IMR-90 (cell line): ENCODE measurements around the gene ANXA3.

Source experiments
- MAZ ChIP-seq: IDR thresholded peaks from 2 replicates; pipeline ENCODE4 v1.6.1; 2012; ENCODE audit warnings: low read depth, mild to moderate bottlenecking, low read length, improper control_type of control experiment, moderate library complexity, borderline replicate concordance
- MXI1 ChIP-seq: IDR thresholded peaks from 2 replicates; pipeline ENCODE4 v1.6.1; 2012; ENCODE audit warnings: low read depth, mild to moderate bottlenecking, low read length, moderate library complexity, borderline replicate concordance
- POLR2A ChIP-seq: IDR thresholded peaks from 2 replicates; pipeline ENCODE4 v1.6.1; 2012; ENCODE audit warnings: mild to moderate bottlenecking, low read depth, low read length
- SMC3 ChIP-seq: fragments of 150-350 bp; IDR thresholded peaks from 2 replicates; pipeline ENCODE4 v1.6.1; 2016; ENCODE audit warnings: low read depth, mild to moderate bottlenecking, antibody characterized with exemption, low read length, moderate library complexity
- TF ChIP-seq, protein P1 (sequence below): conservative IDR thresholded peaks from 2 replicates; pipeline ENCODE4 v1.5.1; 2012; ENCODE audit warnings: mild to moderate bottlenecking, low read depth, low read length, improper control_type of control experiment

DNA sequence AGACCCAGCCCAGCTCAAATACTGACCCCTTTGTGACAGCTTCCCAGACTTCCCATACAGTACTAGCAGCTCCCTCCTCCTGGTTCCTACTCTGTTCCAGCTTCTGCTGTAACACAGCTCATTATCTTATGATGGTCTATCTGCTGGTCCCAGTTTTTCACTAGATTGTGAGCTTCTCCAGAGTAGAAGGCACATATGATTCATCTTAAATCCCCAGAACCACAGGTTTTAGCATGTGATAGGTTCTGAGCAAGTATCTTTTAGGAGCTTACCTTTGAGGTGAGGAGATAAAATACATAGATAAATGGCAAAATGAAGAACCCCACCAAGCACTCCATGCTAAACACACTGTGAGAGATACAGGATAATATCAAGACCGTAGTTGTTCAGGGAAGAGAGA, 27.6 kb upstream of the ANXA3 start:
- TF ChIP-seq MAZ = no peak
- TF ChIP-seq, protein P1, sequence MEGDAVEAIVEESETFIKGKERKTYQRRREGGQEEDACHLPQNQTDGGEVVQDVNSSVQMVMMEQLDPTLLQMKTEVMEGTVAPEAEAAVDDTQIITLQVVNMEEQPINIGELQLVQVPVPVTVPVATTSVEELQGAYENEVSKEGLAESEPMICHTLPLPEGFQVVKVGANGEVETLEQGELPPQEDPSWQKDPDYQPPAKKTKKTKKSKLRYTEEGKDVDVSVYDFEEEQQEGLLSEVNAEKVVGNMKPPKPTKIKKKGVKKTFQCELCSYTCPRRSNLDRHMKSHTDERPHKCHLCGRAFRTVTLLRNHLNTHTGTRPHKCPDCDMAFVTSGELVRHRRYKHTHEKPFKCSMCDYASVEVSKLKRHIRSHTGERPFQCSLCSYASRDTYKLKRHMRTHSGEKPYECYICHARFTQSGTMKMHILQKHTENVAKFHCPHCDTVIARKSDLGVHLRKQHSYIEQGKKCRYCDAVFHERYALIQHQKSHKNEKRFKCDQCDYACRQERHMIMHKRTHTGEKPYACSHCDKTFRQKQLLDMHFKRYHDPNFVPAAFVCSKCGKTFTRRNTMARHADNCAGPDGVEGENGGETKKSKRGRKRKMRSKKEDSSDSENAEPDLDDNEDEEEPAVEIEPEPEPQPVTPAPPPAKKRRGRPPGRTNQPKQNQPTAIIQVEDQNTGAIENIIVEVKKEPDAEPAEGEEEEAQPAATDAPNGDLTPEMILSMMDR = no peak
- TF ChIP-seq SMC3 = no peak
- TF ChIP-seq POLR2A = no peak
- TF ChIP-seq MXI1 = no peak
